Progenitor cell of endocrine pancreas (in vitro differentiated cells): ENCODE results near the gene NFATC2IP. TPM values are rescaled to one million over a fixed set of nuclear protein-coding genes. Genes with fewer than 3 reads are reported as not detected.
"Not testable (repeated sequence)": the region's sequence is repeated elsewhere in the genome, so short reads cannot be mapped to it uniquely, and the experiment has no call there.

ENCODE experiments used
- DNase-seq: peaks from one replicate; pipeline ENCODE4 v3.0.0; 2021; ENCODE audit warnings: low spot score; ENCODE audit not compliant: unreplicated experiment
- H3K27ac Mint-ChIP-seq: 2 replicates; pipeline ENCODE4 v1.8.0; 2021; ENCODE audit warnings: mild to moderate bottlenecking, moderate library complexity, mixed read lengths
- H3K27me3 Mint-ChIP-seq: 2 replicates; pipeline ENCODE4 v1.8.0; 2021; ENCODE audit warnings: mixed read lengths
- H3K36me3 Mint-ChIP-seq: 2 replicates; pipeline ENCODE4 v1.8.0; 2022; ENCODE audit warnings: mixed read lengths; ENCODE audit not compliant: insufficient read depth
- H3K4me1 Mint-ChIP-seq: 2 replicates; pipeline ENCODE4 v1.8.0; 2021; ENCODE audit warnings: low read depth, mixed read lengths
- H3K4me3 Mint-ChIP-seq: 2 replicates; pipeline ENCODE4 v1.8.0; 2021; ENCODE audit warnings: low read depth, mild to moderate bottlenecking, moderate library complexity, mixed read lengths
- H3K9me3 Mint-ChIP-seq: 2 replicates; pipeline ENCODE4 v1.8.0; 2021; ENCODE audit warnings: low read depth, mixed read lengths
- CTCF ChIP-seq: fragments of 200-600 bp; sonication (generic); IDR thresholded peaks from one replicate; pipeline ENCODE4 v1.5.0; 2021; ENCODE audit warnings: antibody characterized with exemption, mild to moderate bottlenecking; ENCODE audit not compliant: unreplicated experiment
- total RNA-seq: library from RNA; stranded (reverse); gene quantifications from 2 replicates; pipeline ENCODE4 v1.2.1, GENCODE V29; 2021

Gene NFATC2IP
- total RNA-seq, 1 donor from 2014 or later: 77.1 TPM

DNA sequence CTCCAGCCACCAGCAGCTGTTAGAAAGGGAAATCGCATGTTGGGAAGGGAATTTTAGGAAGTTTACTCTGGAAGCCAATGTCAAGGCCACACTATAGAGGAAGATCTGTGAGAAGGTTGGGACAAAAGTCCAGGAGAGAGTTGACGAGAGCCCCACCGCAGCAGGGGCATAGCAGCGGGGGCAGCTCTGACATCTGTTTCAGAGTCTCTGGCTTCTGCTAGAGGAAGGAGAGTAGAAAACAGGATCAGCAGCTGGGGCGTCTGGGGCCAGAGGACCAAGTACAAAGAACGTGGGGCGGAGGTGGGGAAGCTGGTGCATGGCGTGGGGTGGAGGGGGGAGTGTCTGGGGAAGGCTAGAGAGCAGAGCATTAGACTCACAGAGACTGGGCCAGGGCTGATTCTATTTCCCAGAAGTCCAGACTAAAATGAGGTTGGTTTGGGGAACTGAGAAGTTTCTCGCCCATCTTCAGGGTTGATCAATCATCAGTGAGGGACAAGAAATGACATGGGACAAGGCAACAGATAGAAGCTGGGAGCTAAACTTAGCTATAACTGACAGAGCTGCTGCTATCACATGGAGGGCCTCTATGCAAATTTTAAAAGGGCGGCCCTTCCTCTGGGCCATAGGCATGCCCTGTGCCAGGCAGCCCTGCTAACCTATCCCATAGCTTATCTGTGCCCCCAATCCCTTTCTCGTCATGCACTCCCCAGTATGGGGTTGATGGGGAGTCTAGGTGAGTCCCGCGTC lies 26.9 kb upstream of the NFATC2IP start:
- Mint-ChIP-seq H3K9me3 (no peaks in the 10 kb centered on the region), H3K4me3 (peak overlapping the region; percentile 98), H3K27ac (peak overlapping the region; percentile 95), H3K27me3 (no peaks in the 10 kb centered on the region), H3K4me1 (peaks cover 15% of the 10 kb centered on the region), H3K36me3 (peaks cover 6% of the 10 kb centered on the region)
- DNase-seq: no peak
- TF ChIP-seq CTCF: no peak

GRCh38 chr16:28924399-28924761 lies 26.4 kb upstream of the NFATC2IP start:
- Mint-ChIP-seq H3K4me3 (peak overlapping the region; percentile 98), H3K27me3 (no peaks in the 10 kb centered on the region), H3K27ac (peak overlapping the region; percentile 95), H3K9me3 (no peaks in the 10 kb centered on the region), H3K36me3 (peaks cover 6% of the 10 kb centered on the region), H3K4me1 (peaks cover 15% of the 10 kb centered on the region)
- no peak for DNase-seq
- peak; percentile 58 for TF ChIP-seq CTCF

DNA sequence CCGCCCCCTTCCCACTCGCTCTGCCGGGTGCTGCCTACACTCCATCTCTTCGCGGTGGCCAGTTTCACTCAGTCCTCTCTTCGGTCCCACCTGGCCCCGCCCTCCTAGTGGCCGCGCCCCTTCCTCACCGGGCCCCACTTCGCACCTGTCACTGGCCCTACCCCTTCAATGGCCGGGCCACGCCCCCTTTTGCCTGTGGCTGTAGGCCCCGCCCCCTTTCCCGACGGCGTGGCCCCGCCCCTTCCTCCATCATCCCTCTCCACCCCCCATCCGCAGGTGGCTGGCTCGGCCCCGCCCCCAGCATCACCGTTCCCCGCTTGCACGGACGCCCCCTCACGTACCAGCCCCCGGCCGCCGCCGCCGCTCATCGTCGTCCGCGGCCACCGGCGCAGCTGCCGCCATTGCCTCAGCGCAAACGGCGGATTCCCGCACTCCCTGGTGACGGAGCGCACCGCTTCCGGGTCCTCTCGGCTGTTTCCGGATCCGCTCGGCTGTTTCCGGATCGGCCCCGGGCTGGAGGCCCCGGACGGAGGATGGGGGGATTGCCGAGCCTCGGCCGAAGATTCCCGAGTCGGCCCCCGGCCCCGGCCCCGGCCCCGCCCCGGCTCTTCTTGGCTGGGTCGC lies 25.9 kb upstream of the NFATC2IP start, which contains the start of gene RABEP2:
Gene RABEP2 (minus strand): TSS at position 477 of the 624 bp plus-strand sequence. CDS start 75 bp downstream, at position 402.
- DNase-seq: peak; percentile 99
- H3K4me3 Mint-ChIP-seq: peak within 1 kb of the TSS; percentile 98
- peaks cover 15% of the 10 kb centered on the region for H3K4me1 Mint-ChIP-seq
- peak; percentile 5 for TF ChIP-seq CTCF
- H3K9me3 Mint-ChIP-seq: no peaks in the 10 kb centered on the region
- no peaks in the 10 kb centered on the region for H3K27me3 Mint-ChIP-seq
- H3K36me3 Mint-ChIP-seq: peaks cover 4% of the 10 kb centered on the region
- H3K27ac Mint-ChIP-seq: peak within 1 kb of the TSS; percentile 97

- Mint-ChIP-seq H3K4me3 (peak overlapping the region; percentile 98), H3K9me3 (no peaks in the 10 kb centered on the region), H3K4me1 (peaks cover 15% of the 10 kb centered on the region), H3K27me3 (no peaks in the 10 kb centered on the region), H3K27ac (peak overlapping the region; percentile 97), H3K36me3 (peaks cover 4% of the 10 kb centered on the region)
- DNase-seq: no peak
- no peak for TF ChIP-seq CTCF
These were observed 25.1 kb upstream of the NFATC2IP start for GRCh38 chr16:28925386-28926228.

DNA sequence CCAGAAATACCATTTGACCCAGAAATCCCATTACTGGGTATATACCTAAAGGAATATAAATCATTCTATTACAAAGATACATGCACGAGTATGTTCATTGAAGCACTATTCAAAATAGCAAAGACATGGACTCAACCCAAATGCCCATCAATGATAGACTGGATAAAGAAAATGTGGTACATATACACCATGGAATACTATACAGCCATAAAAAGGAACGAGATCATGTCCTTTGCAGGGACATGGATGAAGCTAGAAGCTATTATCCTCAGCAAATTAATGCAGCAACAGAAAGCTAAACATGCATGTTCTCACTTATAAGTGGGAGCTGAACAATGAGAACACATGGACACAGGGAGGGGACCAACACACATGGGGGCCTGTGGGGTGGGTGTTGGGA lies 24.5 kb upstream of the NFATC2IP start:
- Mint-ChIP-seq H3K27ac (peak overlapping the region; percentile 97), H3K4me1 (peaks cover 15% of the 10 kb centered on the region), H3K4me3 (peak overlapping the region; percentile 98)
- H3K9me3 Mint-ChIP-seq, H3K36me3 Mint-ChIP-seq, DNase-seq, H3K27me3 Mint-ChIP-seq: not testable (repeated sequence)
